HepG2 (cell line): ENCODE results near the gene MRPL2. TPM values are rescaled to one million over a fixed set of nuclear protein-coding genes. Genes with fewer than 3 reads are reported as not detected.

Experiments
- GATA4 ChIP-seq: sonication (generic); IDR thresholded peaks from 2 replicates; pipeline ENCODE4 v1.6.1; 2016; ENCODE audit warnings: antibody characterized with exemption, low read depth, borderline replicate concordance
- HNF4G ChIP-seq, 2 experiments: sonication (generic) in 1 of 2; formaldehyde crosslinking in 1 of 2; IDR thresholded peaks; 2 replicates each; pipeline versions ENCODE4 v1.4.0 to v1.6.1; 2011 to 2020; ENCODE audit warnings: borderline replicate concordance in 2 of 2, low read depth in 2 of 2, mild to moderate bottlenecking in 2 of 2, low read length in 1 of 2, missing genetic modification reagents in 1 of 2, moderate library complexity in 1 of 2
- MED1 ChIP-seq: sonication (generic); formaldehyde crosslinking; IDR thresholded peaks from 2 replicates; pipeline ENCODE4 v1.4.0; 2020; ENCODE audit warnings: missing genetic modification reagents
- NCOA1 ChIP-seq: sonication (generic); formaldehyde crosslinking; IDR thresholded peaks from 2 replicates; pipeline ENCODE4 v1.9.0; 2021; ENCODE audit warnings: missing genetic modification reagents
- NFE2 ChIP-seq: sonication (generic); formaldehyde crosslinking; IDR thresholded peaks from 2 replicates; pipeline ENCODE4 v1.4.0; 2020; ENCODE audit warnings: missing genetic modification reagents
- RAD51 ChIP-seq: fragments of 450-650 bp; IDR thresholded peaks from 2 replicates; pipeline ENCODE4 v1.6.1; 2016; ENCODE audit warnings: borderline replicate concordance
- SOX13 ChIP-seq, 3 experiments: fragments of 450-650 bp in 1 of 3; sonication (generic) in 1 of 3; formaldehyde crosslinking in 1 of 3; IDR thresholded peaks in 2 of 3; conservative IDR thresholded peaks in 1 of 3; 2 replicates each; pipeline versions ENCODE4 v1.5.0 to v1.6.1; 2016 to 2020; ENCODE audit warnings: antibody characterized with exemption in 1 of 3, mild to moderate bottlenecking in 1 of 3, missing compliant biosample characterization in 1 of 3, missing genetic modification reagents in 1 of 3, moderate library complexity in 1 of 3
- ZNF235 ChIP-seq: sonication (generic); formaldehyde crosslinking; IDR thresholded peaks from 2 replicates; pipeline ENCODE4 v1.8.1; 2023; ENCODE audit warnings: mild to moderate bottlenecking, missing genetic modification reagents, borderline replicate concordance
- ZNF333 ChIP-seq: sonication (generic); formaldehyde crosslinking; IDR thresholded peaks from 2 replicates; pipeline ENCODE4 v1.4.0; 2020; ENCODE audit warnings: mild to moderate bottlenecking, missing genetic modification reagents, borderline replicate concordance
- ZNF432 ChIP-seq: sonication (generic); formaldehyde crosslinking; IDR thresholded peaks from 2 replicates; pipeline ENCODE4 v1.5.0; 2020; ENCODE audit warnings: missing genetic modification reagents, mild to moderate bottlenecking, borderline replicate concordance
- ZNF572 ChIP-seq: sonication (generic); formaldehyde crosslinking; IDR thresholded peaks from 2 replicates; pipeline ENCODE4 v1.5.1; 2020; ENCODE audit warnings: mild to moderate bottlenecking, missing genetic modification reagents
- ZNF614 ChIP-seq: IDR thresholded peaks from 2 replicates; pipeline ENCODE4 v1.6.1; 2018; ENCODE audit warnings: missing biosample characterization, missing genetic modification reagents, inconsistent platforms, borderline replicate concordance
- ZNF850 ChIP-seq: sonication (generic); formaldehyde crosslinking; conservative IDR thresholded peaks from 2 replicates; pipeline ENCODE4 v1.9.0; 2021; ENCODE audit warnings: mild to moderate bottlenecking, missing genetic modification reagents
- polyA plus RNA-seq, 8 experiments: library from polyadenylated mRNA; depleted of rRNA in 3 of 8; stranded (reverse) in 7 of 8; unstranded in 1 of 8; fragments of >200 nt; fragmentation: Illumina TruSeq in 4 of 8; extraction: Trizol in 4 of 8; gene quantifications; 2 replicates each; pipeline versions ENCODE4 v1.2.1 to v1.2.3, GENCODE V29; 2011 to 2016; ENCODE audit warnings: low read depth in 4 of 8, missing spikeins in 1 of 8, mixed read lengths in 1 of 8; ENCODE audit not compliant: insufficient read depth in 1 of 8
- total RNA-seq, 5 experiments: library from RNA; depleted of rRNA; stranded (reverse); fragments of >200 nt; fragmentation: Illumina TruSeq; extraction: Trizol; gene quantifications; 2 replicates each; pipeline ENCODE4 v1.2.3, GENCODE V29; 2016; ENCODE audit warnings: low read depth in 1 of 5
- TF ChIP-seq, protein P1 (sequence below): sonication (generic); formaldehyde crosslinking; IDR thresholded peaks from 2 replicates; pipeline ENCODE4 v1.5.1; 2020; ENCODE audit warnings: mild to moderate bottlenecking, missing genetic modification reagents, borderline replicate concordance
- TF ChIP-seq, protein P2 (sequence below): sonication (generic); formaldehyde crosslinking; IDR thresholded peaks from 2 replicates; pipeline ENCODE4 v1.5.1; 2020; ENCODE audit warnings: mild to moderate bottlenecking, moderate library complexity, missing genetic modification reagents
- TF ChIP-seq, protein P3 (sequence below): sonication (generic); formaldehyde crosslinking; IDR thresholded peaks from 2 replicates; pipeline ENCODE4 v1.8.0; 2023; ENCODE audit warnings: mild to moderate bottlenecking, missing genetic modification reagents
- TF ChIP-seq, protein P4 (sequence below): sonication (generic); formaldehyde crosslinking; IDR thresholded peaks from 2 replicates; pipeline ENCODE4 v1.4.0; 2020; ENCODE audit warnings: missing genetic modification reagents

Gene MRPL2
- total and polyA plus RNA-seq, 2 of the 13 experiments (the other 11 are each of a cell fraction or from before 2014, with no cell fraction given), result 56.8 to 65.6 TPM

- TF ChIP-seq, protein P1, sequence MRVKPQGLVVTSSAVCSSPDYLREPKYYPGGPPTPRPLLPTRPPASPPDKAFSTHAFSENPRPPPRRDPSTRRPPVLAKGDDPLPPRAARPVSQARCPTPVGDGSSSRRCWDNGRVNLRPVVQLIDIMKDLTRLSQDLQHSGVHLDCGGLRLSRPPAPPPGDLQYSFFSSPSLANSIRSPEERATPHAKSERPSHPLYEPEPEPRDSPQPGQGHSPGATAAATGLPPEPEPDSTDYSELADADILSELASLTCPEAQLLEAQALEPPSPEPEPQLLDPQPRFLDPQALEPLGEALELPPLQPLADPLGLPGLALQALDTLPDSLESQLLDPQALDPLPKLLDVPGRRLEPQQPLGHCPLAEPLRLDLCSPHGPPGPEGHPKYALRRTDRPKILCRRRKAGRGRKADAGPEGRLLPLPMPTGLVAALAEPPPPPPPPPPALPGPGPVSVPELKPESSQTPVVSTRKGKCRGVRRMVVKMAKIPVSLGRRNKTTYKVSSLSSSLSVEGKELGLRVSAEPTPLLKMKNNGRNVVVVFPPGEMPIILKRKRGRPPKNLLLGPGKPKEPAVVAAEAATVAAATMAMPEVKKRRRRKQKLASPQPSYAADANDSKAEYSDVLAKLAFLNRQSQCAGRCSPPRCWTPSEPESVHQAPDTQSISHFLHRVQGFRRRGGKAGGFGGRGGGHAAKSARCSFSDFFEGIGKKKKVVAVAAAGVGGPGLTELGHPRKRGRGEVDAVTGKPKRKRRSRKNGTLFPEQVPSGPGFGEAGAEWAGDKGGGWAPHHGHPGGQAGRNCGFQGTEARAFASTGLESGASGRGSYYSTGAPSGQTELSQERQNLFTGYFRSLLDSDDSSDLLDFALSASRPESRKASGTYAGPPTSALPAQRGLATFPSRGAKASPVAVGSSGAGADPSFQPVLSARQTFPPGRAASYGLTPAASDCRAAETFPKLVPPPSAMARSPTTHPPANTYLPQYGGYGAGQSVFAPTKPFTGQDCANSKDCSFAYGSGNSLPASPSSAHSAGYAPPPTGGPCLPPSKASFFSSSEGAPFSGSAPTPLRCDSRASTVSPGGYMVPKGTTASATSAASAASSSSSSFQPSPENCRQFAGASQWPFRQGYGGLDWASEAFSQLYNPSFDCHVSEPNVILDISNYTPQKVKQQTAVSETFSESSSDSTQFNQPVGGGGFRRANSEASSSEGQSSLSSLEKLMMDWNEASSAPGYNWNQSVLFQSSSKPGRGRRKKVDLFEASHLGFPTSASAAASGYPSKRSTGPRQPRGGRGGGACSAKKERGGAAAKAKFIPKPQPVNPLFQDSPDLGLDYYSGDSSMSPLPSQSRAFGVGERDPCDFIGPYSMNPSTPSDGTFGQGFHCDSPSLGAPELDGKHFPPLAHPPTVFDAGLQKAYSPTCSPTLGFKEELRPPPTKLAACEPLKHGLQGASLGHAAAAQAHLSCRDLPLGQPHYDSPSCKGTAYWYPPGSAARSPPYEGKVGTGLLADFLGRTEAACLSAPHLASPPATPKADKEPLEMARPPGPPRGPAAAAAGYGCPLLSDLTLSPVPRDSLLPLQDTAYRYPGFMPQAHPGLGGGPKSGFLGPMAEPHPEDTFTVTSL (CRISPR knock-in tag), result 0 out of 2 replicates have a peak, but pooled peaks have one; percentile 9
- TF ChIP-seq RAD51 (no peak), NCOA1 (CRISPR knock-in tag) (0 out of 2 replicates have a peak, but pooled peaks have one; percentile 3), ZNF572 (0 out of 2 replicates have a peak, but pooled peaks have one; percentile 36), SOX13 (IDR thresholded peaks at IDR 0.05) (no peak), SOX13 (CRISPR knock-in tag; conservative IDR thresholded peaks at IDR 0.05 in 1 of 2, IDR thresholded peaks at IDR 0.05 in 1 of 2) (no peak), ZNF432 (CRISPR knock-in tag) (no peak), ZNF614 (CRISPR knock-in tag) (0 out of 2 replicates have a peak, but pooled peaks have one; percentile 13), ZNF850 (CRISPR knock-in tag) (0 out of 2 replicates have a peak, but pooled peaks have one; percentile 1), ZNF333 (CRISPR knock-in tag) (peak; percentile 51; the same call in 1 of the 2 replicates), NFE2 (CRISPR knock-in tag) (no peak), ZNF235 (0 out of 2 replicates have a peak, but pooled peaks have one; percentile 4), MED1 (no peak), GATA4 (no peak), HNF4G (IDR thresholded peaks at IDR 0.05; ENCODE audit: borderline replicate concordance, low read depth, low read length) (no peak), HNF4G (CRISPR knock-in tag; IDR thresholded peaks at IDR 0.05; ENCODE audit: borderline replicate concordance, low read depth) (no peak)
- TF ChIP-seq, protein P2, sequence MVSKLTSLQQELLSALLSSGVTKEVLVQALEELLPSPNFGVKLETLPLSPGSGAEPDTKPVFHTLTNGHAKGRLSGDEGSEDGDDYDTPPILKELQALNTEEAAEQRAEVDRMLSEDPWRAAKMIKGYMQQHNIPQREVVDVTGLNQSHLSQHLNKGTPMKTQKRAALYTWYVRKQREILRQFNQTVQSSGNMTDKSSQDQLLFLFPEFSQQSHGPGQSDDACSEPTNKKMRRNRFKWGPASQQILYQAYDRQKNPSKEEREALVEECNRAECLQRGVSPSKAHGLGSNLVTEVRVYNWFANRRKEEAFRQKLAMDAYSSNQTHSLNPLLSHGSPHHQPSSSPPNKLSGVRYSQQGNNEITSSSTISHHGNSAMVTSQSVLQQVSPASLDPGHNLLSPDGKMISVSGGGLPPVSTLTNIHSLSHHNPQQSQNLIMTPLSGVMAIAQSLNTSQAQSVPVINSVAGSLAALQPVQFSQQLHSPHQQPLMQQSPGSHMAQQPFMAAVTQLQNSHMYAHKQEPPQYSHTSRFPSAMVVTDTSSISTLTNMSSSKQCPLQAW (CRISPR knock-in tag), result 0 out of 2 replicates have a peak, but pooled peaks have one; percentile 22
- TF ChIP-seq, protein P3, sequence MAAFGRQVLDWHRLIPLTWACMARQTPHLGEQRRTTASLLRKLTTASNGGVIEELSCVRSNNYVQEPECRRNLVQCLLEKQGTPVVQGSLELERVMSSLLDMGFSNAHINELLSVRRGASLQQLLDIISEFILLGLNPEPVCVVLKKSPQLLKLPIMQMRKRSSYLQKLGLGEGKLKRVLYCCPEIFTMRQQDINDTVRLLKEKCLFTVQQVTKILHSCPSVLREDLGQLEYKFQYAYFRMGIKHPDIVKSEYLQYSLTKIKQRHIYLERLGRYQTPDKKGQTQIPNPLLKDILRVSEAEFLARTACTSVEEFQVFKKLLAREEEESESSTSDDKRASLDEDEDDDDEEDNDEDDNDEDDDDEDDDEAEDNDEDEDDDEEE, result no peak
- TF ChIP-seq, protein P4, sequence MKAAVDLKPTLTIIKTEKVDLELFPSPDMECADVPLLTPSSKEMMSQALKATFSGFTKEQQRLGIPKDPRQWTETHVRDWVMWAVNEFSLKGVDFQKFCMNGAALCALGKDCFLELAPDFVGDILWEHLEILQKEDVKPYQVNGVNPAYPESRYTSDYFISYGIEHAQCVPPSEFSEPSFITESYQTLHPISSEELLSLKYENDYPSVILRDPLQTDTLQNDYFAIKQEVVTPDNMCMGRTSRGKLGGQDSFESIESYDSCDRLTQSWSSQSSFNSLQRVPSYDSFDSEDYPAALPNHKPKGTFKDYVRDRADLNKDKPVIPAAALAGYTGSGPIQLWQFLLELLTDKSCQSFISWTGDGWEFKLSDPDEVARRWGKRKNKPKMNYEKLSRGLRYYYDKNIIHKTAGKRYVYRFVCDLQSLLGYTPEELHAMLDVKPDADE, result no peak
These were observed 6.9 kb downstream of the MRPL2 start (continued) for GRCh38 chr6:43052225-43052841.
